BLaER1 (cell line): ENCODE measurements around the gene MYOZ1.
"Not testable (repeated sequence)": the region's sequence is repeated elsewhere in the genome, so short reads cannot be mapped to it uniquely, and the experiment has no call there.

Experiments used
- H3K27ac ChIP-seq: shearing (Covaris generic); formaldehyde crosslinking; 2 replicates; pipeline ENCODE4 v1.8.1; 2022
- H3K27me3 ChIP-seq: shearing (Covaris generic); formaldehyde crosslinking; 2 replicates; pipeline ENCODE4 v1.8.1; 2022
- H3K36me3 ChIP-seq: shearing (Covaris generic); formaldehyde crosslinking; 2 replicates; pipeline ENCODE4 v1.8.1; 2022
- H3K4me1 ChIP-seq: shearing (Covaris generic); formaldehyde crosslinking; 2 replicates; pipeline ENCODE4 v1.8.1; 2022
- H3K4me2 ChIP-seq: shearing (Covaris generic); formaldehyde crosslinking; 2 replicates; pipeline ENCODE4 v1.8.1; 2022
- H3K4me3 ChIP-seq: shearing (Covaris generic); formaldehyde crosslinking; 2 replicates; pipeline ENCODE4 v1.8.1; 2022
- H3K9ac ChIP-seq: shearing (Covaris generic); formaldehyde crosslinking; 2 replicates; pipeline ENCODE4 v1.8.1; 2022
- H3K9me3 ChIP-seq: shearing (Covaris generic); formaldehyde crosslinking; 2 replicates; pipeline ENCODE4 v1.8.1; 2022
- H4K20me1 ChIP-seq: shearing (Covaris generic); formaldehyde crosslinking; 2 replicates; pipeline ENCODE4 v1.8.1; 2022
- Cebpa-rat ChIP-seq: shearing (Covaris generic); IDR thresholded peaks from 2 replicates; pipeline ENCODE4 v1.8.1; 2022

Gene MYOZ1, protein sequence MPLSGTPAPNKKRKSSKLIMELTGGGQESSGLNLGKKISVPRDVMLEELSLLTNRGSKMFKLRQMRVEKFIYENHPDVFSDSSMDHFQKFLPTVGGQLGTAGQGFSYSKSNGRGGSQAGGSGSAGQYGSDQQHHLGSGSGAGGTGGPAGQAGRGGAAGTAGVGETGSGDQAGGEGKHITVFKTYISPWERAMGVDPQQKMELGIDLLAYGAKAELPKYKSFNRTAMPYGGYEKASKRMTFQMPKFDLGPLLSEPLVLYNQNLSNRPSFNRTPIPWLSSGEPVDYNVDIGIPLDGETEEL

DNA sequence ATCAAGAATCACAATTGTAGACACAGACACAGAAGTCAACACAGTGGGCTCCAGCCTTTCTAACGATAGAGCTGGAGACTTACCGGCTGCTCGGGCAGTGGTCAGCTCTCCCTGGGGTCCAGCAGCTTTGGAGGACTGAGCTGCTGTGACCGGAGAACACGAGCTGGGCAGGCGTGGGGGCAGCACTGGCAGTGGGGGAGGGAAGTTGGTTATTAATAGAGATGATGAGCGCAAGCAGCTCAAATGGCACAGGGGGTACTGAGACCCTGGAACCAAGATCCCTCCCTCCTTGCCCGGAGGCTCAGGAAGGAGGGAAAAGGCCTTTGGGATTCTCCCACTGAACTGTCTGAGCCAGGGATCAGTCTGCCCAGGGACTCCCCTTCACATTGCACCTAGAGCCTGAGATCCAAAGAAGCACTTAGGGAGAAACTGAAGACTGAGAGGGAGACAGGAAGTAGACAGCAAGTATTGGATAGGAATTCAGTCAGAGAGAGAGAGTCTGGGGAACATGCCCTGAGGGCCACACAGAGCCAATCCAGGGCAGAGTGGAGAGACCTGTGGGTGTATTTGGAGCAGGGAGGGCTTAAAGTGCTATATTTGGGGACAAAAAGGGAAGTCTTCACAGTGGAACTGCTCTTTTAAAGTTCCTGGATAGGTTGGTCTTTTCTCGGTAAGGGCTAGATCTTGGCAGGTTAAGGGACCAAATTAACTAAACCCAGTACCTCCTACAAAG, at the start of gene MYOZ1:
MYOZ1 (minus strand) TSS at position 147 of the 733 bp plus-strand sequence. CDS start 1,457 bp downstream, outside the sequence.
- Histone ChIP-seq H3K27ac (no peak within 1 kb of the TSS), H3K9ac (no peak within 1 kb of the TSS), H3K36me3 (no peaks in the 10 kb centered on the region), H3K4me1 (peaks cover 15% of the 10 kb centered on the region), H3K4me3 (no peak within 1 kb of the TSS), H3K27me3 (no peaks in the 10 kb centered on the region), H3K4me2 (no peak within 1 kb of the TSS), H4K20me1 (no peaks in the 10 kb centered on the region), H3K9me3 (no peaks in the 10 kb centered on the region)
- no peak for TF ChIP-seq Cebpa-rat

DNA sequence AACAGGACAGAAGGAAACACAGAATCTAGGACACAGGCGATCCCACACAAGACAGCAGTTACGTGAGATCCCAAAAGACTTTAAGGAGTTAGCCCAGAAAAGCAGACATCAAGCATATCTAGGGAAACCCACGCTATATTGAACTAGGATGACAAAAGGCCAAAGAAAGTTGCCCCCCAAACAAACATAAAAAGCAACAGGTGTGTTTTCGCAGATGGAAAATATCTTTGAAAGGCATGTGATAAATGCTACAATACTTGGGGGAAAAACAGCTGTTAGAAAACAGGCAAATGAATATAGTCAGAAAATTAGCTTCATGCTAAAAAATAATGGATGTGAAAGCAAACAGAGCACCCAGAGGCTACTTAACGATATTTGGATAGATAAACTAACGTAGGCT, 49.5 kb upstream of the MYOZ1 start:
- not testable (repeated sequence) for H3K9me3 ChIP-seq, H3K36me3 ChIP-seq, H3K9ac ChIP-seq, H4K20me1 ChIP-seq, H3K27me3 ChIP-seq, H3K4me1 ChIP-seq, H3K27ac ChIP-seq, H3K4me2 ChIP-seq, H3K4me3 ChIP-seq

DNA sequence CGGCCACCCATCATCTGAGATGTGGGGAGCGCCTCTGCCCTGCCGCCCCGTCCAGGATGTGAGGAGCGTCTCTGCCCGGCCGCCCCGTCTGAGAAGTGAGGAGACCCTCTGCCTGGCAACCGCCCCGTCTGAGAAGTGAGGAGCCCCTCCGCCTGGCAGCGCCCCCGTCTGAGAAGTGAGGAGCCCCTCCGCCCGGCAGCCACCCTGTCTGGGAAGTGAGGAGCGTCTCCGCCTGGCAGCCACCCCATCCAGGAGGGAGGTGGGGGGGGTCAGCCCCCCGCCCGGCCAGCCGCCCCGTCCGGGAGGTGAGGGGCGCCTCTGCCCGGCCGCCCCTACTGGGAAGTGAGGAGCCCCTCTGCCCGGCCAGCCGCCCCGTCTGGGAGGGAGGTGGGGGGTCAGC, 48.3 kb upstream of the MYOZ1 start:
- not testable (repeated sequence) for H3K4me3 ChIP-seq, H3K9me3 ChIP-seq, H3K4me2 ChIP-seq, H3K27me3 ChIP-seq, H3K4me1 ChIP-seq, H3K9ac ChIP-seq, H3K36me3 ChIP-seq, H4K20me1 ChIP-seq, H3K27ac ChIP-seq

DNA sequence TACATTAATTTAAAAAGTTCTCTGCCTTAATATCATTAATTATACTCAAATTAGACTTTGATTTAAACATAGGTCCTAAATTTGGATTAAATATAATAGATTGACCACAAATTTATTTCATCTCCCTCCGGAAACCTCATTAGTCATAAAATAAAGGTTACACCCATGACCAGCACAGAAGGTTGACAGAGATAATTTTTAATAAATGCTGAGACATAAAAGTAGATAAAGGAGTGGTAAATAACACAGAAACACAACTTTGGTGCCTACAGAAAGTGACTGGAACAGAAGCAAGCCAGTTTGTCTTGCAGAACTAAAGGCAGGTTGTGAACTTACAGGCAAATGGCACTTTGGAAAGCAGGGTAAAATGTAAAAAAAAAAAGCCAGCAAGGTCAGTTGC, 46.4 kb upstream of the MYOZ1 start:
- H3K9me3 ChIP-seq, H3K36me3 ChIP-seq, H3K4me1 ChIP-seq, H3K9ac ChIP-seq, H3K27me3 ChIP-seq, H3K4me2 ChIP-seq, H3K4me3 ChIP-seq, H4K20me1 ChIP-seq, H3K27ac ChIP-seq: not testable (repeated sequence)

DNA sequence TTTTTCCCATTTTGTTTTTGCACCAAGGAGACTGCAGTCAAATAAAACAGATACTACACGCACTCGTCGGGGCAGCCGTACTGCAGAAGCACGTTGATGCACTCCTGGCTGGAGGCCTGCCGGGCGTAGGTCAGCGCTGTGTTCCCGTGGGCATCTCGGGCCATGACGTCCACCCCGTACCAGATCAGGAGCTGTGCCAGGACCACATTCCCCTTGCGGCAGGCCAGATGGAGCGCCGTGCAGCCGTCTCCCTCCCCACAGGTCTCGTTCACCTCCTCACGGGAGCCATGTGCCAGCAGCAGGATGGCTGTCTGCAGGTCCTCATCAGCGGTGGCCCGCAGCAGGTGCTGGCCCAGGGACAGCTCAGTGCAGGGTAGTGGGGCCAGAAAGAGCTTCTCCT, 33.3 kb upstream of the MYOZ1 start:
- not testable (repeated sequence) for H3K4me2 ChIP-seq, H4K20me1 ChIP-seq, H3K4me1 ChIP-seq, H3K4me3 ChIP-seq, H3K36me3 ChIP-seq, H3K27ac ChIP-seq, H3K9me3 ChIP-seq, H3K9ac ChIP-seq, H3K27me3 ChIP-seq

DNA sequence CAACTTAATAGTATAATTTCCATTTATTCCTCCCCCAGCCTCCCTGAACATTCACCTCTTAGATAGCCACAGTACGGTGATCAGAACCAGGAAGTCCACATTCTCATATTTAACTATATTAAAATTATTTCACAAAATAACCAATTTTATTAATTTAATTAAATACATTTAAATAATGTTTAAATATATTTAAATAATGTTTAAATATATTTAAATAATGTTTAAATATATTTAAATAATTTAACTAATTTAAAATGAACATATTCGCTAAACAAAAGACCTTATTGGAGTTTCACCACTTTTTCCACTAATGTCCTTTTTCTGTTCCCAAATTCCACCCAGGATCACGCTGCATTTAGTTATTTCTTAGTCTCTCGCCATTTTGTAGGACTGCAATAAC, 27.1 kb upstream of the MYOZ1 start:
- H3K9ac ChIP-seq, H3K9me3 ChIP-seq, H3K4me3 ChIP-seq, H3K27me3 ChIP-seq, H4K20me1 ChIP-seq, H3K27ac ChIP-seq, H3K4me1 ChIP-seq, H3K4me2 ChIP-seq, H3K36me3 ChIP-seq: not testable (repeated sequence)

DNA sequence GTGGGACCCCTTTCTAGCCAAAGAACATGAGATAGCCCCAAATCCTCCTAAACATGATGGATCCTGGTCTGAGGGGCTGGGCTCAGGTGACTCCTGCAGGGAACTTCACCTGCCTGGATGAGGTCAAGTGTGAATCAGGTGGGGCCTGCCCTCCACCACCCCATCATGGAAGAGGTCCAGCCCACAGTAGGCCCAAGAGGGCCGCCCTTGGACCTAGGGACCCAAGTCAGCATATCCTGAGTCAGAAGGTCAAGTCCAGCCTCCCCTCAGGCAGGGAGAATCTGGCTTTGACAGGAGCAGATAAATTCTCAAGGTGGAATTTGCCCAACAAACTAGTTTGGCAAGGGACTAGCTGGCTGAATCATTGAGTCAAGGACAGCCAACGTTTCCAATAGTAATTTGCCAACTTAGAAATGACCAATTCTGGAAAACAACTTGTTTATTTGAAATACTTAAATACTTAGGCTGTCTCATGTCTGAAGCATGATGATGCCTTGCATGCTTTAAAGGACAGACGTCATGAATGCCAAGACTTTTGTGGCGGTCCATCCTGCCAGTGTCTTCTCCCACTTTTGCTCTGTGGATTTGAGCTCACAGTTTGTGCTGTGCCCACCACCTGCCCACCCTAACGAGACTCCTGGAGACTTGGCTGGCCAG, 25.0 kb upstream of the MYOZ1 start:
- H3K9me3 ChIP-seq, H3K27me3 ChIP-seq, H3K36me3 ChIP-seq, H3K27ac ChIP-seq, H3K4me2 ChIP-seq, H4K20me1 ChIP-seq, H3K4me3 ChIP-seq, H3K9ac ChIP-seq: not testable (repeated sequence)
- peaks cover 11% of the 10 kb centered on the region for H3K4me1 ChIP-seq

DNA sequence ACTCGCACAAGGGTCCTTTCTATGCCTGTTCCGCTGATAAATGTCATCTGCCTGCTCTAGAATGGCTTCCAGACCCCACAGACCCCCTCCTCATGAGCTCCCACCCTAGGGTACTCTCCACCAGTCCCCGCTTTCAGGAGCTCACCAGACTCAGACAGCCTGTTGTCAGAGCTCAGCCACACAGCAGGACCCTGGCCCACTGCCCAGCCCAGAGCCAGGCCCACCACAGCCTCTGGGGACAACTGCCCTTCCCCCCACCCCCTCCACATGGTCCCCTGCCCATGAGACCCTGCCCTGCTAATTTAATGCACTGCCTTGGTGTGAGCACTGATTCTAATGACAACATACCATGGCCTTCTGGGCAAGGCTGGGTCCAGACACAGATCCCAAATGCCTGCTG, 24.3 kb upstream of the MYOZ1 start:
- not testable (repeated sequence) for H3K4me3 ChIP-seq, H3K9me3 ChIP-seq, H3K9ac ChIP-seq, H3K27me3 ChIP-seq, H3K36me3 ChIP-seq, H3K4me2 ChIP-seq, H4K20me1 ChIP-seq, H3K27ac ChIP-seq
- H3K4me1 ChIP-seq = peaks cover 17% of the 10 kb centered on the region

DNA sequence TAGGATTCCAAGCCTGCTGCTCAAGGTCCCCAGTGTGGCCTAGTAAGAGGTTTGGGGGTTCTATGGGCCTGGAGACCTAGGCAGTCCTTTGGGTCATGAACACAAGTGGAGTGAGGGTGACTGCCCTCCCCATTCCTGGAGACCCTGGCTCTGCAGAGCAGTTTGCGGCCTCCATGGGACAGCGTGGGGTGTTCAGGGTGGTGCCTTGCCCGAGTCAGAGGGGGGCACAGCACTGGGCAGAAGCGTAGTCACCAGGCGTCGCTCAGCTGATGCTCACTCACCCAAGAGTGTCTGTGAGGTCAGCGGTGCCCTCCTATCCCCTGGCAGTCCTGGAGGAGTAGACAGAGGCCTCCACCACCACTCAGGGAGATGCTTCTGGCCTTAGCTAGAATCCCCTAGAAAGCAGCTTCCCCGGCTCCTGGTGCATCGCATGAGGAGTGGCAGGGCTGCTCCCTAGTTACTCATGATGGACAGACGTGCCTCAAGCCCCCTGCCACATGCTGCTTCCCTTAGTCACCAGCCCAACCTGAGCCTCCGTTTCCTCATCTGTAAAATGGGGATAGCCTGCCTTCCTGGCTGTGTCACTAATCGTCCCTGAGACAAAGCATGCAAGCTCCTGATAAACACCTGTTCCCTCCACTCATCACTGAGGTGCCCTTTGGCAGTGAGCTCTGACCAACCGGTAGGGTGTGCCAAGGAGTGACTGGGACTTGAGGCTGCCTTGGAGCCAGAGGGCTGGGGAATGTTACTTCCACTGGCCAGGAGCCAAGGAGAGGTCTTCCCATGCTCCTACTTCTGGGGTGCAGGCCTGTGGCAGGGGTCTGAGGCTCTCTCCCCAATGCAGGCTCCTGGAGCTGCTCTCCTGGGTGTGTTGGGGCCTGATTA, 23.1 kb upstream of the MYOZ1 start:
- H3K9me3 ChIP-seq, H3K27ac ChIP-seq, H3K27me3 ChIP-seq, H3K4me3 ChIP-seq, H3K36me3 ChIP-seq, H3K4me2 ChIP-seq, H4K20me1 ChIP-seq, H3K9ac ChIP-seq: not testable (repeated sequence)
- peaks cover 21% of the 10 kb centered on the region for H3K4me1 ChIP-seq

DNA sequence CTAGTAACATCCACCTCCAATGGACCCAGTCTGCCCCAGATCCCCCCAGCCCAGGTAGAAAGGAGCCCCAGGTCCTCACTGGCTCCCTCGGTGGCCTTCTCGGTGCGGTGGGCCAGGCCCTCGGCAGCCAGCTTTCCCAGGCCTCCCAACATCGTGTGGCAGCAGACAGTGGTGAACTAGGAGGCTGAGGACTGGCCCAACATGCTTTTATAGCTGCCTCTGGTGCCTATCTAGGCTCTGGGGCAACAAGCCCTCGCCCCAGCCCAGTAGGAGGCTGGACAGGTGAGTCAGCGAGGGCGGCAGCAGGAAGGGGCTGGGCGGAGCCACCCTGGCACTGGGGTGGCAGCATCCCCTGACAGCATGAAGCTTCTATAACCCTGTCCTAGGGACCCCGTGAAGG, 22.3 kb upstream of the MYOZ1 start:
- not testable (repeated sequence) for H3K4me3 ChIP-seq, H4K20me1 ChIP-seq, H3K36me3 ChIP-seq, H3K9me3 ChIP-seq, H3K4me2 ChIP-seq, H3K9ac ChIP-seq, H3K27ac ChIP-seq, H3K27me3 ChIP-seq
- H3K4me1 ChIP-seq = peaks cover 21% of the 10 kb centered on the region

DNA sequence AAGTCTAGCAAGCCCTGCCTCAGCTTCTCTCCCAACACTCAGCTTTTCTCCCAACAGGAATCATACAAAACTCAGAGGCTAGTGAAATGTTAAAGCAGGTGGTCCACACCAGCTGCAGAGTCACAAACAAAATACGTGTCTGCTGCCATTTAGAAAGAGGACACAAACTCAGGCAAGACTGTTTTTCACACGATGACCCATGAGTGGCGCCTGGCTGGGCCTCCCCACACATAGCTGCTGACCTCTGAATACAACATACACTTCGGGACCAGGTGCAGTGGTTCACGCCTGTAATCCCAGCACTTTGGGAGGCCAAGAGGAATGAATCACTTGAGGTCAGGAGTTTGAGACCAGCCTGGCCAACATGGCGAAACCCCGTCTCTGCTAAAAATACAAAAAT, 21.4 kb upstream of the MYOZ1 start:
- H4K20me1 ChIP-seq, H3K9ac ChIP-seq, H3K9me3 ChIP-seq, H3K36me3 ChIP-seq, H3K27me3 ChIP-seq, H3K4me3 ChIP-seq: not testable (repeated sequence)
- Histone ChIP-seq H3K27ac (peak overlapping the region; percentile 14; the same call in 1 of the 2 replicates), H3K4me1 (peaks cover 21% of the 10 kb centered on the region), H3K4me2 (peak overlapping the region; percentile 15)
